ELR (cell line): ENCODE measurements around the gene DEXI.

ENCODE experiments used
- DNase-seq: peaks from one replicate; pipeline ENCODE4 v3.0.0-alpha.2; 2015; ENCODE audit warnings: low read depth

The DEXI gene

GRCh38 chr16:10942352-10943063, at the start of gene DEXI:
TSS of gene DEXI (minus strand) at chr16:10942468. CDS start at chr16:10942005, 463 bp downstream.
- peak; percentile 90 for DNase-seq

- no peak for DNase-seq
Measured at GRCh38 chr16:10990378-10990777, 48.1 kb upstream of the DEXI start.

GRCh38 chr16:10989559-10989958, 47.3 kb upstream of the DEXI start:
- DNase-seq: no peak

GRCh38 chr16:10988879-10989278, 46.6 kb upstream of the DEXI start:
- DNase-seq: no peak

- peak; percentile 27 for DNase-seq
Measured at GRCh38 chr16:10988164-10988803, 46.0 kb upstream of the DEXI start.

- DNase-seq: no peak
Measured at GRCh38 chr16:10987361-10988163, 45.3 kb upstream of the DEXI start.

GRCh38 chr16:10984509-10984908, 42.2 kb upstream of the DEXI start:
- peak; percentile 63 for DNase-seq

- no peak for DNase-seq
Measured at GRCh38 chr16:10983159-10983558, 40.9 kb upstream of the DEXI start.

- DNase-seq: no peak
Measured at GRCh38 chr16:10982465-10983150, 40.3 kb upstream of the DEXI start.

- peak; percentile 36 for DNase-seq
Measured at GRCh38 chr16:10981697-10982216, 39.5 kb upstream of the DEXI start.

- no peak for DNase-seq
Measured at GRCh38 chr16:10980813-10981212, 38.5 kb upstream of the DEXI start.

GRCh38 chr16:10979717-10980601, 37.7 kb upstream of the DEXI start:
- no peak for DNase-seq

- DNase-seq: no peak
Measured at GRCh38 chr16:10978871-10979446, 36.7 kb upstream of the DEXI start.

GRCh38 chr16:10978124-10978523, 35.9 kb upstream of the DEXI start:
- DNase-seq: no peak

- no peak for DNase-seq
Measured at GRCh38 chr16:10976634-10977033, 34.4 kb upstream of the DEXI start.

- no peak for DNase-seq
Measured at GRCh38 chr16:10972819-10973464, 30.7 kb upstream of the DEXI start.

- DNase-seq: no peak
Measured at GRCh38 chr16:10972108-10972818, 30.0 kb upstream of the DEXI start.

- DNase-seq: peak; percentile 91
Measured at GRCh38 chr16:10971560-10971961, 29.3 kb upstream of the DEXI start.

- no peak for DNase-seq
Measured at GRCh38 chr16:10970065-10970464, 27.8 kb upstream of the DEXI start.

- no peak for DNase-seq
Measured at GRCh38 chr16:10969615-10970014, 27.3 kb upstream of the DEXI start.
